Hindlimb muscle (tissue), 1 donor: ENCODE results near the gene SMLR1. TPM values are rescaled to one million over a fixed set of nuclear protein-coding genes. Genes with fewer than 3 reads are reported as not detected.
A peak's percentile ranks its signal among the peaks of the same experiment; 100 is the strongest.
"Not testable (repeated sequence)": the region's sequence is repeated elsewhere in the genome, so short reads cannot be mapped to it uniquely, and the experiment has no call there.

Experiments
- DNase-seq: peaks from one replicate; pipeline ENCODE4 v3.0.0-alpha.2; 2013
- polyA plus RNA-seq: library from polyadenylated mRNA; unstranded; fragments of 120-200 nt; gene quantifications from one replicate; pipeline ENCODE4 v1.2.1, GENCODE V29; 2013; ENCODE audit not compliant: insufficient read length

SMLR1 gene
- not detected for polyA plus RNA-seq

DNA sequence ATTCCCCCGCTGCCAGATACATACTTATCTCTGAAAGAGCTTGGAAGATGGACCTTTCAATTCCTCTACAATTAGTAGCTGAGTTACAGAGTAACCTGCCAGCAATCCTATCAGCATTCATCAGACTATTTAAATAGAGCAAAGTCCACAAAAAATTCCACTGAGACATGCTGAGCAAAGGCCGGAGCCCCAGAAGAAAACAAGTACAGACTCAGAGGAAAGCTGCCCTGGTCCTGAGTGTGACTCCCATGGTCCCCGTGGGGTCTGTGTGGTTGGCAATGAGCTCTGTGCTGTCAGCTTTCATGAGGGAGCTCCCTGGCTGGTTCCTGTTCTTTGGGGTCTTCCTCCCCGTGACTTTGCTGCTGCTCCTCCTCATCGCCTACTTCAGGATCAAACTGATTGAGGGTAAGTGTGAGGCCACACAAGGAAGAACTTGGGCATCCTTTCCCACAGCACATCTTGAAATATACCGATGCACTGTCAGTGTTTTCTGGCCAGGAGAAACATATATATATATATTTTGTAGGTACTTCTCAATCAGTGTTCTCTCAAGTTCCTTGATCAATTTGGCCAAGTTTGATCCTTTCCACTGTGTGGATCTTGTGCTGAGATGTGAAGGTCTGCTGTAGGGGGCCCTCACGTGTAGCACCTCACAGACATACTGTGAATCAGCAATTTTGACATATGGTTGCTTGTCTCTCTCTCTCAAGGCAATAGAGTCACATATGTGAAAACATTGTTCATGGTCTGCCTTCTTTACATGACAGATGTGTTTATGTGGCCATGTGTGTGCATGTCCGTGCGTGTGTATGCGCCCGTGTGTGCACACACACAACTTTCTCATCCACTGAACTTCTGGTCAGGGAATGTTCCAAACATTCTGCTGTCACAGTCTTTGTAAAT, at the start of gene SMLR1:
Gene SMLR1, plus strand, starts transcription at position 160 of the 903 bp plus-strand sequence. Its CDS starts 8 bp downstream, at position 168.
- no peak for DNase-seq

- DNase-seq: peak; percentile 73
Observed at GRCh38 chr6:130778946-130779657, 48.1 kb upstream of the SMLR1 start.

GRCh38 chr6:130779658-130780033, 47.6 kb upstream of the SMLR1 start:
- DNase-seq: no peak

- DNase-seq: no peak
Observed at GRCh38 chr6:130780122-130780521, 47.1 kb upstream of the SMLR1 start.

- no peak for DNase-seq
Observed at GRCh38 chr6:130781557-130781956, 45.6 kb upstream of the SMLR1 start.

GRCh38 chr6:130783416-130784107, 43.6 kb upstream of the SMLR1 start:
- no peak for DNase-seq

GRCh38 chr6:130787726-130788500, 39.3 kb upstream of the SMLR1 start:
- DNase-seq: no peak

- no peak for DNase-seq
Observed at GRCh38 chr6:130788954-130789353, 38.3 kb upstream of the SMLR1 start.

- no peak for DNase-seq
Observed at GRCh38 chr6:130794010-130794697, 33.1 kb upstream of the SMLR1 start.

DNA sequence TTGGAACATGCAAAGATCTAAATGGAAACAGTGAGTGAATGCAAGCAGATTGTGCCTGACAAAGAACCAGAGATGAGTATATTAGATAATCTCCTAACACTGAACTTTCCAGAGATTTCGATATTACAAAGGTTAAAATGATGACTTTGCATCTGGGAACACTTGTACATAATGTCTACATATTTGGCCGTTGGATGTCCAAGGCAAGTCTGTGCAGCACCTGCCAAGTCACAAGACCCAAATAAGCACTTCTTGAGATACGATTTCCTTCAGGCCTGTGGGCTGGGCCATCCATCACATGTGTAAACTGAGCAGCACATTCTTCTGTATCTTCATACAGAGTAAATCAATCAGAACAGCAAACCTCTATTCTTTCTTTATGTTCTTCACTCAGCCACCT, 32.5 kb upstream of the SMLR1 start:
- DNase-seq: no peak

DNA sequence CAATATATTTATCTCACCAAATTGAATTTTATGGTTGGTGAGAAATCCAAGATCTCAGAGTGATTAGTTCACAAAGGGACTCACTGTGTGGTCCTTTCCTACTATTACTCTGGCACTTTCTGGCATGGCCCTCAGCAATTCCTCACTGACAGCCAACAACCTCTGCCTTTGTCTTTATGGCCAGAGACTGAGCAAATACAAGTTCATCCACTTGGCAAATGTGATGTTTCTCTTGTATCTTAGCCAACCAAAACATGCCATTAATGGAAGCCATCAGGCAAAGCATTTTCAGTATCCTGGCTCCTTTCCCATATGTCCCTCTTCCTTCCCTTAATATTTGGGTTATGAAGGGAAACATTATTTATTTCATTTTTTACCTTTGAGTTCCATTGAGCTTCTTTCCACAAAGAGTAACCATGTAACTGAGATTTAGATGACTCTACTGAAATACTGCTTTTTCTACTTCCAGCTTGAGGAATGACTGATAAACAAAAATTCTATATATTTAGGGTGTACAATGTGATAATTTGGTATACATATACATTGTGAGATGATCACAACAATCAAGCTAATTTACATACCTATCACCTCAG, 30.8 kb upstream of the SMLR1 start:
- DNase-seq: no peak

GRCh38 chr6:130797061-130797460, 30.1 kb upstream of the SMLR1 start:
- DNase-seq: no peak

- not testable (repeated sequence) for DNase-seq
Observed at GRCh38 chr6:130801368-130801767, 25.8 kb upstream of the SMLR1 start.

DNA sequence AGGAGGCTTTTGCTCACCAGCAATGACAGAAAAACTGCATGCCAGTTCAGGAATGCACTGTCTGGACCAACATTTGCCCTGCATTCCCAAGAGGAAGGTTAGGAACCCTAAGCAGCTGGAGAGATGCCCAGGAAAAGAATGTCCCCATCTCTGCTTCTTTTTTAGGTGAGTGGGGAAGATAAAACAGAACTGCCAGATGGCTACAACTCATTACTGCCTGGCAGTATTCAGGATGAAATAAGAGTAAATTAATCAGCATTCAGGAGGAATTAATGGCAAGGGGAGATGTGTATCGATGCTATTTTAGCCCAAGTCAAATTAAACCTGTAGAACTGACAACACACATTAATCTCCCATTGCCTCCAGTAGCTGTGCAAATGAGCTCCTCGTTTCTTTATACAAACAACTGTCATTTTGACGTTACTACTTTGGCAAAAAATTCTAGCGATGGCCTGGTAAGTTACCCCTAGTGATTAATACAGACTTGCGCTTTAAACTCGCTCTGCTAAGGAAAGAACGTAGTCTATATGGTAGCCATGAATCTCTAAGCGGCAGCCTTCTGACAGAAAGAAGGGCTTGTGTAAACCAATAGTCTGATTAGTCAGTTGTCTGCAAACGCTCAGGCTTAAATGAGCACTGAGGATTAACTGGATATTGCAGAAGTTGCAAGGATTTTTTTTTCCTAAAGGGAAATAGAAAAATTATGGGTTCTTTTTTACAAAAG, 16.7 kb upstream of the SMLR1 start:
- DNase-seq: no peak

DNA sequence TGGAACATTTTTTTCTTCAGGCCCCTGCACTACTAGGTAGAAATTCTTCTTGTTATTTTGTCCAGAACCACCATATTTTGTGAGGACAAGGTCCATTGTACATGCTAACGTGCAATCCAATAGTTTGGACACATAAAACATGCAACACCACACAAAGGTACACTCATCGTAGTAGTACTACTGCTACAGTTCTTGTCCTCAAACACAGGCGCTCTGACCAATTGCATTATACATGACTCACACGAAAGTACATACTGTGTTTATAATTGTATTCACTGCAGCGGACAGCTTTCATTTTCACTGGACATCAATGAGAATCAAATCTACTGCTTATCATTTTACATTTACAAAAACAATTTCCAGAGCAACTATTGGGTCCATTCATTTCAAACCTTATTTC, 15.3 kb upstream of the SMLR1 start:
- no peak for DNase-seq

DNA sequence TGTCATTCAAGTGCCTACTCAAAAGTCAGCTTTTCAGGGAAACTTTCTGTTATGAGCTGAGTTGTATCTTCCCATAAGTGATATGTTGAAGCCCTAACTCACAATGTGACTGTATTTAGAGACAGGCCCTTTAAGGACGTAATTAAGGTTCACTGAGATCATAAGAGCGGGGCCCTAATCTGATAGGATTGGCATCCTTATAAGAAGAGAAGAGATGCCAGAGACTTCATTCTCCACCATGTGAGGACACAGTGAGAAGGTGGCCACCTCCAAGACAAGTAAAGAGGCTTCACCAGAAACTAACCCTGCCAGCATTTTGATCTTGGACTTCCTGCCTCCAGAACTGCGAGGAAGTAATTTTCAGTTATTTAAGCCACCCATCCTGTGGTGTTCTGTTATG, 12.7 kb upstream of the SMLR1 start:
- DNase-seq: no peak

- DNase-seq: no peak
Observed at GRCh38 chr6:130815200-130816071, 11.8 kb upstream of the SMLR1 start.

- no peak for DNase-seq
Observed at GRCh38 chr6:130822736-130823135, 4.5 kb upstream of the SMLR1 start.

GRCh38 chr6:130824978-130825694, 2.1 kb upstream of the SMLR1 start:
- DNase-seq: no peak
